Heart left ventricle (tissue), 13 donors: ENCODE results near the gene JAK2.

Experiments used
- POLR2A ChIP-seq, 2 donors: fragments of 450-650 bp; IDR thresholded peaks; one replicate each; pipeline ENCODE4 v1.6.1; 2017; ENCODE audit warnings: antibody characterized with exemption in 2 of 2, mild to moderate bottlenecking in 2 of 2, moderate library complexity in 2 of 2
- TF ChIP-seq, protein P1 (sequence below), 12 donors: fragments of 200-600 bp; sonication (generic) in 4 of 12; IDR thresholded peaks; one replicate each; pipeline versions ENCODE4 v1.5.0 to v1.8.0; 2018 to 2022; ENCODE audit warnings: antibody characterized with exemption in 12 of 12, mild to moderate bottlenecking in 5 of 12
- donor health status: ischemic (EF 13 %, LVEDD 7.1; RV severe dilation, severe dysfunction).
- donor health status: DM: no; HTN: yes; CAD: no.
- donor health status: DM: no; HTN: no; CAD: no.
- donor health status: ischemic (EF 25% LVEDD 6.9; RV normal size, moderate dysfunction).
- donor health status: ischemic (EF 25% LVEDD 5.7; RV mildly dilated, moderate dysfunction).
- donor health status: ischemic (EF 35%, LVEDD 5.7; RV mildly dilated, moderate dysfunction).
- donor health status: nonischemic (EF 11% LVEDD 7.7; RV severe dilation, severe dysfunction).
- donor health status: DM: yes; HTN: yes; CAD: no.
- donor health status: PGD.
- donor health status: ischemic (EF 29% LVEDD 5.4; RV normal size, mild dysfunction).
- donor health status: nonischemic (EF 23%, LVEDD 6.1; RV moderate dilation, normal function).

- TF ChIP-seq, protein P1, sequence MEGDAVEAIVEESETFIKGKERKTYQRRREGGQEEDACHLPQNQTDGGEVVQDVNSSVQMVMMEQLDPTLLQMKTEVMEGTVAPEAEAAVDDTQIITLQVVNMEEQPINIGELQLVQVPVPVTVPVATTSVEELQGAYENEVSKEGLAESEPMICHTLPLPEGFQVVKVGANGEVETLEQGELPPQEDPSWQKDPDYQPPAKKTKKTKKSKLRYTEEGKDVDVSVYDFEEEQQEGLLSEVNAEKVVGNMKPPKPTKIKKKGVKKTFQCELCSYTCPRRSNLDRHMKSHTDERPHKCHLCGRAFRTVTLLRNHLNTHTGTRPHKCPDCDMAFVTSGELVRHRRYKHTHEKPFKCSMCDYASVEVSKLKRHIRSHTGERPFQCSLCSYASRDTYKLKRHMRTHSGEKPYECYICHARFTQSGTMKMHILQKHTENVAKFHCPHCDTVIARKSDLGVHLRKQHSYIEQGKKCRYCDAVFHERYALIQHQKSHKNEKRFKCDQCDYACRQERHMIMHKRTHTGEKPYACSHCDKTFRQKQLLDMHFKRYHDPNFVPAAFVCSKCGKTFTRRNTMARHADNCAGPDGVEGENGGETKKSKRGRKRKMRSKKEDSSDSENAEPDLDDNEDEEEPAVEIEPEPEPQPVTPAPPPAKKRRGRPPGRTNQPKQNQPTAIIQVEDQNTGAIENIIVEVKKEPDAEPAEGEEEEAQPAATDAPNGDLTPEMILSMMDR (IDR thresholded peaks at IDR 0.05), result no peak
- TF ChIP-seq POLR2A (IDR thresholded peaks at IDR 0.05), result no peak
Measured at GRCh38 chr9:4984171-4984620, 876 bp upstream of the JAK2 start.
